NCI-H526 (cell line): ENCODE results near the gene DNAJC16.
"Not testable (repeated sequence)": the region's sequence is repeated elsewhere in the genome, so short reads cannot be mapped to it uniquely, and the experiment has no call there.

ENCODE experiments used
- DNase-seq, 2 experiments: peaks; one replicate each; lab custom pipeline; 2025; lab: John Stamatoyannopoulos, UW

DNAJC16 gene

GRCh38 chr1:15583016-15583706 is 56.5 kb downstream of the DNAJC16 start:
- no peak for DNase-seq

- DNase-seq = peak in 1 of 2 experiments; percentile 55
These were observed 58.1 kb downstream of the DNAJC16 start, which contains the start of gene AGMAT for GRCh38 chr1:15584489-15585363. TSS of gene AGMAT (minus strand) at chr1:15585051. CDS start at chr1:15584967, 84 bp downstream.

DNA sequence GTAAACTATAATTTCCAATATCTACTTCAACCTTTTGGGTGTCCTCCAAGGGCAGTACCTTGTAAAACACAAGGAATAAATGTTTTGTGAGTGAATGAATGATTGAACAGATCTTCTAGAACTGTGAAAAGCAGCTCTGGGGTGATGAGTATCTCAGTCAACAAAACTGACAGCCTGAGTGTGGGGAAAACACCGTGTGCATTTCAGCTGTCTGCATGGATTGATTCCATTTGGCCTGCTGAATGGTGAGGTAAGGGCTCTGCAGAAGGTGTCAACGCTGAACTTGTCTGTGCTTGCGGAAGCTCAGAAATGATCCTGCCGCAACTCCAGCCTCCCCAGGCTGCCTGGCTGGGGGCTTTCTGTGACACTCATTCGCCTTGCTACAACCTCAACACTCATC is 65.6 kb downstream of the DNAJC16 start:
- no peak for DNase-seq

- no peak for DNase-seq
These were observed 69.4 kb downstream of the DNAJC16 start for GRCh38 chr1:15595809-15596617.

- DNase-seq = no peak
These were observed 71.8 kb downstream of the DNAJC16 start for GRCh38 chr1:15598436-15598835.

GRCh38 chr1:15603050-15603965 is 76.7 kb downstream of the DNAJC16 start:
- peak; percentile 96 to 98 for DNase-seq

- not testable (repeated sequence) for DNase-seq
These were observed 77.3 kb downstream of the DNAJC16 start for GRCh38 chr1:15603966-15604282.

DNA sequence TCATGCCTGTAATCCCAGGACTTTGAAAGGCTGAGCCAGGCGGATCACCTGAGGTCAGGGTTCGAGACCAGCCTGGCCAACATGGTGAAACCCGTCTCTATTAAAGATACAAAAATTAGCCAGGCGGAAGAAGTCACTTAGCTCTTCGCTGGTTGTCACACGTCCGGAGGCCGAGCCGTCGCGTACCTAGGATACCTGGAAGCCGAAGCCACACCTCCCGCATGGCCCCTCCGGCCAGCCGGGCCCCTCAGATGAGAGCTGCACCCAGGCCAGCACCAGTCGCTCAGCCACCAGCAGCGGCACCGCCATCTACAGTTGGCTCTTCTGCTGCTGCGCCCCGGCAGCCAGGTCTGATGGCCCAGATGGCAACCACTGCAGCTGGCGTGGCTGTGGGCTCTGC is 77.8 kb downstream of the DNAJC16 start:
- not testable (repeated sequence) for DNase-seq

DNA sequence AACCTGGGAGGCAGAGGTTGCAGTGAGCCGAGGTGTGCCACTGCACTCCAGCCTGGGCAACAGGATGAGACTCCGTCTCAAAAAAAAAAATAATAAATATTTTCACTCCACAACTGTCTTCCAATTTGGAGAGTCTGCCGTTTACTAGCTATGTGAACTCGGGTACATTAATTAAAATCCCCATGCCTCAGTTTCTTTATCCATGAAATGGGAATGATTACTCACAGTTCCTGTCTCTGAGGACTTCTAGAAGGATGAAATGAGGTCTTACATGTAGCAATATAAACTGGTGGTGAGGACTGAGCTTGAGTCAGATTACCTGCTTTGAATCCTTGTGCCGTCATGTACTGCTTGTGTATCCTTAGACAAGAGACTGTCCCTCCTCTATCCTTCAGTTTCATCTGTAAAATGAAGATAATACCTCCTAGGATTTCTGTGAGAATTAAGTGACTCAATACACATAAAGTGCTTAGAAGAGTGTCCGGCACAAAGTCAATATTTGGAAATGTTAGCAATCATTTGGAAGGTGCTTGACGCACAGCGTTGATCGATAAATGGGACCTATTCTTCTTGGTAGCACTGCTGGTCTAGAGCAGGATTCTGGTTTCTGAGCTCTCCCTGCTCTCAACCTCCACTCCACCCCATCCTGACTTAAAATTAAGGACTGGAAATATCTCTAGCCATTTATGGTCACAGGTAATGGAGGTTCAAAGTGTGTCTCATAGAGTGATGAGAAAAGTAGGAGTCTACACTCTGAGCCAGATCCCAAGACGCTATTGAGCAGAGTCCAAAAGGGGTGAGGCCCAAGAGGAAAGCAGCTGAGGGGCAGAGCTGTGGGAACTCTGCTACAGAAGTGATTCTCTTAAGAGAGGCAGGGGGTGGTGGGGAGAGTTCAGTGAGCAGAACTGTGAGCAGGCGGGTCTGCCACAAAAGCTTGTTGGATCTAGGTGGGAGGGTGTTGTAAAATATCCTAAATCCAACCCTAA is 79.0 kb downstream of the DNAJC16 start:
- DNase-seq = no peak

DNA sequence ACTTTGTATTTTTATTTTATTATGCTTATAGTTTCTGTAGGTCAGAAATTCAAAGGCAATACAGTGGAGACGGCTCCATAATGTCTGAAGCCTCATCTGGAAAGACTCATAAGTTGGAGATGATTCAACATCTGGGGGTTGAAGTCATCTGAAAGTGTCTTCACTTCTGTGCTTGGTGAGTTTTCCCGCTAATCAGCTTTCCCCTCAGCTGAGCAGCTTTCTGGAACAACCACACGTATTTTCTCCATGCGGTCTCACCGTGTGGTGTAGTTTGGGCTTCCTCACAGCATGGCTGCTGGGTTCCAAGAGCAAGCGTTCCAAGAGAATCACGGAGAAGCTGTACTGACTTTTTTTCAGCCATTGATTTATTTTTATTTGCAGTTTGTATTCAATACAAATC is 83.0 kb downstream of the DNAJC16 start:
- no peak for DNase-seq

DNA sequence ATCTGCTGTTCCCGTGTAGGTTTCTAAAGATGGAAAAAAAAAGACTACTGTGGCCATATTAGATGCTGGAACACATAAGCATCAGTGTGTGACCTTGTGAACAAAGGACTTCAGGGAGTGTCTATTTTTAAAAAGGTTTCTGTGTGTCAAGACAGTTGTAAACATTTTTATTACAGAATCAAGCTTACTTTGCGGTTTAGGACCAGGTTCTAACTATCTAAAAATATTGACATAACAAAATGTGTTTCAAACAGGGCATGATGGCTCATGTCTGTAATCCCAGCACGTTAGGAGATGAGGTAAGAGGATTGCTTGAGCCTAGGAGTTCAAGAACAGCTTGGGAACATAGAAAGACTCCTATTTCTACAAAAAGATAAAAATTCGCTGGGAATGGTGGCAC is 83.5 kb downstream of the DNAJC16 start:
- peak; percentile 80 to 95 for DNase-seq

GRCh38 chr1:15616373-15617172 is 89.9 kb downstream of the DNAJC16 start:
- DNase-seq = no peak

DNA sequence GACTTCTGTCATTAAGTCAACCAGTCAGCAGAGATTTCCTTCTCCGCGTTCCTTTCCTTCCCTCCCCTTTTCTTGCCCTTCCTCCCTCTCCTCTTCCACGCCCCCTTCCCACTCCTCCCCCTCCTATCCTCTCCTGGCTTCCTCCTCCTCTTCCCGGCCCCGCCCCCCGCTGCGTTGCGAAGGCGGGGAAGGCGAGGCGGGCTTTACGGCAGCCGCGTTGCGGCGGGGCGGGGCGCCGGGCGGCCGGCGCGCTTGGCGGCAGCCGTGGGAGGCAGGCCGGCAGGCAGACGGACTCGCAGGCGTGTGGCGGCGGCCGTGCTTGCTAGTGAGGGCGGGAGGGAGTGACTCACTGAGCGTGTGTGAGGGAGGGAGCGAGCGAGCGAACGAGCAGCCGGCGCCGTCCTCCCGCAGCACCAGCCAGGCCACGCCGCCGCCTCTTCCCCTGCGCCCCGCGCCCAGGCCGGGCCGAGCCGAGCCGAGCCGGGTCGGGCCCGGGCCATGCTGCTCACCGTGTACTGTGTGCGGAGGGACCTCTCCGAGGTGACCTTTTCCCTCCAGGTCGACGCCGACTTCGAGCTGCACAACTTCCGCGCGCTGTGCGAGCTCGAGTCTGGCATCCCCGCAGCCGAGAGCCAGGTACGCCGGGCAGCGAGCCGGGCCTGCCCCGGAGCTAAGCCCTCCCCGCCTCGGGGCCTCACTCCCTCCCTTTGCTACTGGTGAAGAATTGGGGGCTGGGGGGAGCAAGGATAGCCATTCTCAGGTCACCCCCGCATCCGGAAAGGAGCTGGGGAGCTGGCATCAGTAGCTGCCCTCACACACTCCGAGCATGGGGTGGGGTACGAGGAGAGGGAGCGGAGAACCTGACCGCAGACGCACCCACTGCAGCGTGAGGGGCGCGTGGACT is 90.8 kb downstream of the DNAJC16 start, which contains the start of gene DDI2:
DDI2 (plus strand) TSS at position 286 of the 904 bp plus-strand sequence; CDS start at position 499, 213 bp downstream.
- DNase-seq = peak; percentile 88 to 98

- peak; percentile 55 to 75 for DNase-seq
These were observed 91.5 kb downstream of the DNAJC16 start for GRCh38 chr1:15618077-15618654.

- DNase-seq = no peak
These were observed 92.2 kb downstream of the DNAJC16 start for GRCh38 chr1:15618655-15619525.

- no peak for DNase-seq
These were observed 93.5 kb downstream of the DNAJC16 start for GRCh38 chr1:15620155-15620545.
